ENCODE measurements around the gene TMEM150A. TPM values are rescaled to one million over a fixed set of nuclear protein-coding genes. Genes with fewer than 3 reads are reported as not detected.
"Not testable (repeated sequence)": the region's sequence is repeated elsewhere in the genome, so short reads cannot be mapped to it uniquely, and the experiment has no call there.

TMEM150A gene
- total RNA-seq, 2 donors from 2014 or later: 3.5 to 4.1 TPM

GRCh38 chr2:85564144-85564563 lies 38.3 kb downstream of the TMEM150A start:
- ATAC-seq (replicated peaks in 1 of 2): no peak
- no peak overlapping the region for H3K27ac Mint-ChIP-seq
- no peak for DNase-seq
- peaks cover 39% of the 10 kb centered on the region for H3K4me1 Mint-ChIP-seq (ENCODE audit: low read depth)
- H3K27me3 Mint-ChIP-seq (ENCODE audit: low read depth): no peaks in the 10 kb centered on the region
- H3K36me3 Mint-ChIP-seq (ENCODE audit: insufficient read depth in 2 of 2): no peaks in the 10 kb centered on the region
- H3K4me3 Mint-ChIP-seq: peak overlapping the region in 1 of 2 donors; percentile 26
- no peaks in the 10 kb centered on the region for H3K9me3 Mint-ChIP-seq

GRCh38 chr2:85561280-85562212 lies 41.0 kb downstream of the TMEM150A start, which contains the start of gene GGCX:
Gene GGCX, minus strand, starts transcription at chr2:85561493. Its CDS starts 65 bp downstream, at chr2:85561428.
- peak within 1 kb of the TSS; percentile 90 to 99 for H3K4me3 Mint-ChIP-seq
- H3K27ac Mint-ChIP-seq: peak within 1 kb of the TSS; percentile 96
- H3K36me3 Mint-ChIP-seq (ENCODE audit: insufficient read depth in 2 of 2): peaks cover 0 to 6% of the 10 kb centered on the region in 2 donors
- H3K9me3 Mint-ChIP-seq: no peaks in the 10 kb centered on the region
- peak; percentile 96 to 97 for ATAC-seq (replicated peaks in 1 of 2)
- peaks cover 51% of the 10 kb centered on the region for H3K4me1 Mint-ChIP-seq (ENCODE audit: low read depth)
- DNase-seq: peak; percentile 92 to 93
- no peaks in the 10 kb centered on the region for H3K27me3 Mint-ChIP-seq (ENCODE audit: low read depth)

- Mint-ChIP-seq H3K4me1 (ENCODE audit: low read depth) (peaks cover 51% of the 10 kb centered on the region), H3K9me3 (no peaks in the 10 kb centered on the region), H3K36me3 (ENCODE audit: insufficient read depth in 2 of 2) (peaks cover 0 to 9% of the 10 kb centered on the region in 2 donors), H3K27me3 (ENCODE audit: low read depth) (no peaks in the 10 kb centered on the region), H3K4me3 (peak overlapping the region; percentile 90 to 99), H3K27ac (peak overlapping the region; percentile 85)
- ATAC-seq (replicated peaks in 1 of 2) (peak in 1 of 2 donors; percentile 37), DNase-seq (peak; percentile 31 to 34)
These were observed 41.7 kb downstream of the TMEM150A start for GRCh38 chr2:85560812-85561279.

GRCh38 chr2:85560403-85560726 lies 42.1 kb downstream of the TMEM150A start:
- Mint-ChIP-seq H3K27ac (peak overlapping the region; percentile 85), H3K4me3 (peak overlapping the region; percentile 90 to 99), H3K4me1 (ENCODE audit: low read depth) (peaks cover 51% of the 10 kb centered on the region)
- not testable (repeated sequence) for ATAC-seq (replicated peaks in 1 of 2); DNase-seq; H3K9me3 Mint-ChIP-seq; H3K27me3 Mint-ChIP-seq (ENCODE audit: low read depth); H3K36me3 Mint-ChIP-seq (ENCODE audit: insufficient read depth in 2 of 2)

- peak overlapping the region; percentile 36 for H3K27ac Mint-ChIP-seq
- DNase-seq (no peak), ATAC-seq (replicated peaks in 1 of 2) (no peak)
- H3K4me1 Mint-ChIP-seq (ENCODE audit: low read depth): peaks cover 42% of the 10 kb centered on the region
- H3K9me3 Mint-ChIP-seq: no peaks in the 10 kb centered on the region
- H3K27me3 Mint-ChIP-seq (ENCODE audit: low read depth): no peaks in the 10 kb centered on the region
- H3K4me3 Mint-ChIP-seq: no peak overlapping the region
- peaks cover 0 to 9% of the 10 kb centered on the region in 2 donors for H3K36me3 Mint-ChIP-seq (ENCODE audit: insufficient read depth in 2 of 2)
These were observed 44.3 kb downstream of the TMEM150A start for GRCh38 chr2:85558160-85558559.

- Mint-ChIP-seq H3K4me1 (ENCODE audit: low read depth) (peaks cover 36% of the 10 kb centered on the region), H3K27me3 (ENCODE audit: low read depth) (no peaks in the 10 kb centered on the region), H3K4me3 (no peak overlapping the region), H3K9me3 (no peaks in the 10 kb centered on the region), H3K27ac (no peak overlapping the region), H3K36me3 (ENCODE audit: insufficient read depth in 2 of 2) (peaks cover 2 to 10% of the 10 kb centered on the region in 2 donors)
- DNase-seq: no peak
- ATAC-seq (replicated peaks in 1 of 2): no peak
These were observed 45.4 kb downstream of the TMEM150A start for GRCh38 chr2:85557130-85557529.

GRCh38 chr2:85554980-85555612 lies 47.4 kb downstream of the TMEM150A start:
- no peaks in the 10 kb centered on the region for H3K27me3 Mint-ChIP-seq (ENCODE audit: low read depth)
- H3K4me1 Mint-ChIP-seq (ENCODE audit: low read depth): peaks cover 21% of the 10 kb centered on the region
- ATAC-seq (replicated peaks in 1 of 2) (no peak), DNase-seq (no peak)
- peaks cover 8 to 16% of the 10 kb centered on the region in 2 donors for H3K36me3 Mint-ChIP-seq (ENCODE audit: insufficient read depth in 2 of 2)
- no peak overlapping the region for H3K4me3 Mint-ChIP-seq
- H3K27ac Mint-ChIP-seq: peak overlapping the region; percentile 49
- H3K9me3 Mint-ChIP-seq: no peaks in the 10 kb centered on the region

GRCh38 chr2:85553184-85553583 lies 49.3 kb downstream of the TMEM150A start:
- peak in 1 of 2 donors; percentile 7 for ATAC-seq (replicated peaks in 1 of 2)

GRCh38 chr2:85551698-85552678 lies 50.5 kb downstream of the TMEM150A start:
- Mint-ChIP-seq H3K4me1 (ENCODE audit: low read depth) (no peaks in the 10 kb centered on the region), H3K27me3 (ENCODE audit: low read depth) (no peaks in the 10 kb centered on the region), H3K4me3 (no peak overlapping the region), H3K9me3 (no peaks in the 10 kb centered on the region), H3K36me3 (ENCODE audit: insufficient read depth in 2 of 2) (peaks cover 8 to 9% of the 10 kb centered on the region in 2 donors), H3K27ac (peak overlapping the region; percentile 55)
- ATAC-seq (replicated peaks in 1 of 2) (peak; percentile 51 to 70), DNase-seq (peak; percentile 84 to 87)

More at GRCh38 chr2:85553184-85553583, 49.3 kb downstream of the TMEM150A start:
- peaks cover 8 to 14% of the 10 kb centered on the region in 2 donors for H3K36me3 Mint-ChIP-seq (ENCODE audit: insufficient read depth in 2 of 2)
- H3K4me1 Mint-ChIP-seq (ENCODE audit: low read depth): peaks cover 3% of the 10 kb centered on the region
- H3K27me3 Mint-ChIP-seq (ENCODE audit: low read depth): no peaks in the 10 kb centered on the region
- no peaks in the 10 kb centered on the region for H3K9me3 Mint-ChIP-seq
- DNase-seq: no peak
- H3K27ac Mint-ChIP-seq: no peak overlapping the region
- no peak overlapping the region for H3K4me3 Mint-ChIP-seq

- DNase-seq: no peak
- no peak overlapping the region for H3K4me3 Mint-ChIP-seq
- no peak overlapping the region for H3K27ac Mint-ChIP-seq
- no peaks in the 10 kb centered on the region for H3K4me1 Mint-ChIP-seq (ENCODE audit: low read depth)
- H3K27me3 Mint-ChIP-seq (ENCODE audit: low read depth): no peaks in the 10 kb centered on the region
- no peaks in the 10 kb centered on the region for H3K9me3 Mint-ChIP-seq
- no peak for ATAC-seq (replicated peaks in 1 of 2)
- peaks cover 8% of the 10 kb centered on the region in 2 donors for H3K36me3 Mint-ChIP-seq (ENCODE audit: insufficient read depth in 2 of 2)
These were observed 52.0 kb downstream of the TMEM150A start for GRCh38 chr2:85550486-85550885.

GRCh38 chr2:85549826-85550225 lies 52.7 kb downstream of the TMEM150A start:
- peaks cover 10 to 12% of the 10 kb centered on the region in 2 donors for H3K36me3 Mint-ChIP-seq (ENCODE audit: insufficient read depth in 2 of 2)

GRCh38 chr2:85549095-85549494 lies 53.4 kb downstream of the TMEM150A start:
- Mint-ChIP-seq H3K27me3 (ENCODE audit: low read depth) (no peaks in the 10 kb centered on the region), H3K4me1 (ENCODE audit: low read depth) (peaks cover 3% of the 10 kb centered on the region), H3K4me3 (no peak overlapping the region), H3K36me3 (ENCODE audit: insufficient read depth in 2 of 2) (peaks cover 13 to 19% of the 10 kb centered on the region in 2 donors), H3K27ac (no peak overlapping the region), H3K9me3 (no peaks in the 10 kb centered on the region)
- DNase-seq (no peak), ATAC-seq (replicated peaks in 1 of 2) (no peak)

More at GRCh38 chr2:85549826-85550225, 52.7 kb downstream of the TMEM150A start:
- Mint-ChIP-seq H3K4me1 (ENCODE audit: low read depth) (no peaks in the 10 kb centered on the region), H3K27me3 (ENCODE audit: low read depth) (no peaks in the 10 kb centered on the region), H3K9me3 (no peaks in the 10 kb centered on the region), H3K4me3 (no peak overlapping the region), H3K27ac (peak overlapping the region; percentile 71)
- DNase-seq (no peak), ATAC-seq (replicated peaks in 1 of 2) (no peak)

All from activated T-cell treated with anti-CD3 and anti-CD28 coated beads, Interleukin-2, amount 50 U/mL, for 72 hours (primary cell).